G401 (cell line): ENCODE data around the gene KREMEN2. TPM values are rescaled to one million over a fixed set of nuclear protein-coding genes. Genes with fewer than 3 reads are reported as not detected.
"Not testable (repeated sequence)": the region's sequence is repeated elsewhere in the genome, so short reads cannot be mapped to it uniquely, and the experiment has no call there.

Source experiments
- DNase-seq: peaks from one replicate; pipeline ENCODE4 v3.0.0-alpha.2; 2015; ENCODE audit warnings: low spot score
- in situ Hi-C: cut with HindIII; loops from 2 replicates; pipeline ENCODE4 v1.10.0; 2016; ENCODE audit warnings: low sequenced_read_pairs, mixed read lengths
- total RNA-seq: library from RNA; depleted of rRNA; stranded (reverse); fragments of >200 nt; shearing (Covaris generic); gene quantifications from 2 replicates; pipeline ENCODE4 v1.2.3, GENCODE V29; 2014; rRNA removed

KREMEN2 gene, protein sequence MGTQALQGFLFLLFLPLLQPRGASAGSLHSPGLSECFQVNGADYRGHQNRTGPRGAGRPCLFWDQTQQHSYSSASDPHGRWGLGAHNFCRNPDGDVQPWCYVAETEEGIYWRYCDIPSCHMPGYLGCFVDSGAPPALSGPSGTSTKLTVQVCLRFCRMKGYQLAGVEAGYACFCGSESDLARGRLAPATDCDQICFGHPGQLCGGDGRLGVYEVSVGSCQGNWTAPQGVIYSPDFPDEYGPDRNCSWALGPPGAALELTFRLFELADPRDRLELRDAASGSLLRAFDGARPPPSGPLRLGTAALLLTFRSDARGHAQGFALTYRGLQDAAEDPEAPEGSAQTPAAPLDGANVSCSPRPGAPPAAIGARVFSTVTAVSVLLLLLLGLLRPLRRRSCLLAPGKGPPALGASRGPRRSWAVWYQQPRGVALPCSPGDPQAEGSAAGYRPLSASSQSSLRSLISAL
- 64.8 and 80.7 TPM in 2 replicates for total RNA-seq

- DNase-seq = peak; percentile 54
- in situ Hi-C loops = no loop called here
These were observed at the start of gene KREMEN2 for GRCh38 chr16:2963723-2964474. Gene KREMEN2 (plus strand): TSS chr16:2964275. CDS start chr16:2964521, 246 bp downstream.

DNA sequence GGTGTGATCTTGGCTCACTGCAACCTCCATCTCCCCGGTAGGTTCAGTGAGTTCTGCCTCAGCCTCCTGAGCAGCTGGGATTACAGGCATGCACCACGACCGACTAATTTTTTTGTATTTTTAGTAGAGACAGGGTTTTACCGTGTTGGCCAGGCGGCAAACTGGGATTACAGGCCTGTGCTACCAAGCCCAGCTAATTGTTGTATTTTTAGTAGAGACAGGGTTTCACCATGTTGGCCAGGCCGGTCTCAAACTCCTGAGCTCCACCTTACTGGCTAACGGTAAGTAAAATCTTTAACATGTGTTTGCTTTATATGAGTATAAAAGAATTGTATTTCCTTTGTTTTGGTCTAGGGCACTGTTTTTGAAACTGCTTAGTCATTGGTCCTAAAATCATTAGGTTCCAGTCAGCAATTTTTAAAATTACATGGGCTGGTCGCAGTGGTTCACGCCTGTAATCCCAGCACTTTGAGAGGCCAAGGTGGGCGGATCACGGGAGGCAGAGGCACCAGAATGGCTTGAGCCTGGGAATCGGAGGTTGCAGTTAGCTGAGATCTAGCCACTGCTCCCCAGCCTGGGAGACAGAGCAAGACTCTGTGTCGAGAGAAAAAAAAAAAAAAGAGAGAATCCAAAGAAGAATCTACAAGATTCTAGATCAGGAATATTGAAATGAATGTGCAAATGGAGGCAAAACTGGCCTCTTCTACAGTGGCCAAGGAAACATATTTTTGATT is 48.7 kb upstream of the KREMEN2 start:
- DNase-seq = no peak
- in situ Hi-C loops = no loop called here

- in situ Hi-C loops = no loop called here
These were observed 44.4 kb upstream of the KREMEN2 start for GRCh38 chr16:2919511-2920255.

GRCh38 chr16:2923481-2923880 is 40.6 kb upstream of the KREMEN2 start:
- in situ Hi-C loops = no loop called here

More at GRCh38 chr16:2919511-2920255, 44.4 kb upstream of the KREMEN2 start:
- DNase-seq = peak; percentile 83

DNA sequence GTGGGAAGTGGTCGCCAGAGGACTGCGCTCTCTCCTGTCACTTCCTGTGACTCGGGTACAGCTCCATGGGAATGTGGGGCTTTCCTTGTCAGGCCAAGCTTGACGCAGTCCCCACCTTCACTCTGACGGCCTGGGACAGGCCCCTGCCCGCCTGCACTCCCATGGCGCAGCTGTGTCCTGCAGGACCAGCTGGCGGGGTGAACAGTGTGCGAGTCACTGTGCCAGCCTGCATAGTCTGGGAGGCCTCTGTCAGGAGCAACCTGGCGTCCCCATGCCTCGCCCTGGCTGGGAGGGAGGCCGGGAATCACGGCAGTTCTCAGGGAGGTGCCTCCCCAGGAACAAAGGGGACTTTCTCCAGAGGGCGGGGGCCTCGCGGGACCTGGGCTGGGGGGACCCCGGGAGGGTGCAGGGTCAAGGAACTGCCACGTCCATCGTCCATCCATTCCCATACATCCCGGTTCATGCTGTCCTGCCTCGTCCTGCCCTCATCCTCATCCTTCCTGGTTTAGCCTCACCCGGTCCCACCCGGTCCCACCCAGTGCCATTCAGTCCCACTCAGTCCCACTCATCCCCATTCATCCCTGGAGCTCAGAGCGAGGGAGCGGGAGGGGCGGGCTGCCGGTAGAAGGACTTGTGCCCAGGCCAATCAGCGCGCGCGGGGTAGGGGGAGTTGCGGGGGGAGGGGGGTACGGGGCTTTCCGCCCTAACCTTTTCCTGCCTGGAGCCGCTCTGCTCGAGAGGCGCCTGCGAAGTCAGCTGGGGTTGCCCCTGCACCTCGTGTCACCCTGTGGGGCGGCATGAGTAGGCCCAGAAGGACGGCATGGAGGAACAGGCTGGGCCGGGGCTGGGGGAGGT is 38.9 kb upstream of the KREMEN2 start:
- in situ Hi-C loops = no loop called here

More at GRCh38 chr16:2923481-2923880, 40.6 kb upstream of the KREMEN2 start:
- DNase-seq = no peak

GRCh38 chr16:2925951-2926649 is 38.0 kb upstream of the KREMEN2 start:
- DNase-seq = no peak
- in situ Hi-C loops = no loop called here

More for the DNA sequence above, 38.9 kb upstream of the KREMEN2 start:
- no peak for DNase-seq

DNA sequence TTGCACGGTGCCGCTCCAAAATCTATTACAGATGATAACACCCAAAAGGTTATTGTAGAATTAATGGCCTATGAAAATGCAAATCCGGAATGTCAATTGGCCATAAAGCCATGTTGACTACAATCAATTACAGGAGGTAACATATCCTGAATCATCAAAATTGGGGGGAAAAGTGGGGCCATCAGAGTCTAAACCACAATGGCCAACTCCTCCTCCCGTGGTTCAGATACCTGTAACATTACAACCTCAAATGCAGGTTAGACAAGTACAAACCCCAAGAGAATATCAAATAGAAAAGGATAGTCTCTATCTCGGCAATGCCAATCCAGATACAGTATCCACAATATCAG is 37.5 kb upstream of the KREMEN2 start:
- DNase-seq = no peak
- in situ Hi-C loops = no loop called here

GRCh38 chr16:2927010-2927646 is 36.9 kb upstream of the KREMEN2 start:
- DNase-seq = peak; percentile 90
- in situ Hi-C loops = no loop called here

GRCh38 chr16:2928151-2928550 is 35.9 kb upstream of the KREMEN2 start:
- DNase-seq, in situ Hi-C loops: not testable (repeated sequence)

DNA sequence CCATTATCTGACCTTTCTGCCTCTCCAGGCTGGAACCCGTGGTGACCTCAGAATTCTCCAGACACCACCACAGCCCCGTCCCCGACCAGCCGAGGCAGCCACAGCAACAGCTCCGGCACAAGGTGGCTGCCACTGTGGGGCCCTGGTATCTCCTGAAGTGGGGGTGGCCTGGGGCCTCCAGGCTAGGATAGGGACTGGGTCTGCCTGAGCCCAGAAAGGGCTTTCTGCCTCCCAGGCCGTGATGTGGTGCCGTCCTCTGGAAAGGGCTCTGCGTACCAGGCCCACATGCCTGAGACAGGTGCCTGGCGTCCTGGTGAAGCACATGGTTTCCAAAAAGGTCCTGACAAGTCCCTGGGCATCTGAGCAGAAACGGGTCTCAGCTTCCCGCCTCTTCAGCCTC is 35.3 kb upstream of the KREMEN2 start:
- in situ Hi-C loops = no loop called here
- no peak for DNase-seq

GRCh38 chr16:2929693-2930092 is 34.4 kb upstream of the KREMEN2 start:
- in situ Hi-C loops = no loop called here

GRCh38 chr16:2930236-2930635 is 33.8 kb upstream of the KREMEN2 start:
- in situ Hi-C loops = no loop called here
- no peak for DNase-seq

More at GRCh38 chr16:2929693-2930092, 34.4 kb upstream of the KREMEN2 start:
- no peak for DNase-seq

DNA sequence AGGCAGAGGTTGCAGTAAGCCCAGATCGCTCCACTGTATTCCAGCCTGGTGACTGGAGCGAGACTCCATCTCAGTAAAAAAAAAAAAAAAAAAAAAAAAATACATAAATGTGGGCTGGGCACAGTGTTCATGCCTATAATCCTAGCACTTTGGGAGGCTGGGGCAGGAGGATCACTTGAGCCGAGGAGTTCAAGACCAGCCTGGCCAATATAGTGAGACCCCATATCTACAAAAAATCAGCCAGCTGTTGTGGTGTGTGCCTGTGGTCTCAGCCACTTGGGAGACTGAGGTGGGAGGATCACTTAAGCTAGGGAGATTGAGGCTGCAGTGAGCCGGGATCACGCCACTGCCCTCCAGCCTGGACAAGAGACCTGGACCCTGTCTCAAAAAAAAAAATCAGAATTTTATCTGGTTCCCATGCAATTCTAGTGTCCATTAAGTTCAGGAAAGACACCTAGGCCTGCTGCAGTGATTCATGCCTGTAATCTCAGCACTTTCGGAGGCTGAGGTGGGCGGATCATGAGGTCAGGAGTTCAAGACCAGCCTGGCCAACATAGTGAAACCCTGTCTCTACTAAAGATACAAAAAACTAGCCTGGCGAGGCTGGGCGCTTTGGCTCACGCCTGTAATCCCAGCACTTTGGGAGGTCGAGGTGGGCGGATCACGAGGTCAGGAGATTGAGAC is 32.7 kb upstream of the KREMEN2 start:
- in situ Hi-C loops, DNase-seq: not testable (repeated sequence)

- in situ Hi-C loops = no loop called here
- no peak for DNase-seq
These were observed 30.9 kb upstream of the KREMEN2 start for GRCh38 chr16:2933136-2933535.

DNA sequence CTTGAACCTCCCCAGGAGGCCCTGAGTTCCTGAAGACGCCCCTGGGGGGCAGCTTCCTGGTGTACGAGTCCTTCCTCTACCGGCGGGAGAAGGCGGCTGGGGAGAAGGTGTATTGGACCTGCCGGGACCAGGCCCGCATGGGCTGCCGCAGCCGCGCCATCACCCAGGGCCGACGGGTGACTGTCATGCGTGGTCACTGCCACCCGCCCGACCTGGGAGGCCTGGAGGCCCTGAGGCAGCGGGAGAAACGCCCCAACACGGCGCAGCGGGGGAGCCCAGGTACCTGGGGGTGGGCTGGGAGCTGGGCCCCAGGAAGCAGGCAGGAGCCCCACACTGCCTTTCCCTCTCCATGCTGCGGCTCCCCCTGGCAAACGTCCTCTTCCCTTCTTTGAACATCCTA is 30.4 kb upstream of the KREMEN2 start:
- no peak for DNase-seq
- in situ Hi-C loops = no loop called here

DNA sequence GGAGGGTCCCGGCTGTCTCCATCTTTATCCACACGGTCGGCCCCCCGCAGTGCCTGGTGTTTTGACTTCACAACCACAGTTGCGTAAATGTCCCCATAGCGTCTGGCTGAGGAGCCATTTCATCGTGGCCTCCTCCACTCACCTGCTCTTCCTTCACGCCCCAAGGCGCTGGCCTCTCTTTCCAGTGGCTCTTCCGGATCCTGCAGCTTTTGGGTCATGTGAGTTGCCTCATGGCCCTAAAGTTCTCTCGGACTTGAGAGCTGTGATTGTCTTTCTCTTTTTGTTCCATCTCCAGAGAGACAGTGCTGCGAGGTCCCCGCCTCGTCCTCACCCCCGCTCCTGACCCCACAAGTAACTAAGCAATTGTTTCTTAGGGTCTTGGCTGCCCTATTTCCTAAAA is 29.6 kb upstream of the KREMEN2 start:
- in situ Hi-C loops = no loop called here
- DNase-seq = no peak
